Prostate gland (tissue), 2 donors: Measurements from ENCODE around the gene CEP68.

Experiments used
- CTCF ChIP-seq, 4 experiments: fragments of 200-600 bp in 2 of 4; fragments of 450-650 bp in 2 of 4; sonication (generic) in 2 of 4; IDR thresholded peaks; 1 replicate in 3 of 4; 2 replicates in 1 of 4; pipeline ENCODE4 v1.5.1; 2016 to 2019; ENCODE audit warnings: antibody characterized with exemption in 4 of 4, mild to moderate bottlenecking in 2 of 4, moderate library complexity in 2 of 4
- POLR2A ChIP-seq: fragments of 450-650 bp; IDR thresholded peaks from one replicate; pipeline ENCODE4 v1.6.1; 2016; ENCODE audit warnings: antibody characterized with exemption, mild to moderate bottlenecking

- TF ChIP-seq CTCF (IDR thresholded peaks at IDR 0.05) (no peak), POLR2A (no peak)
These were observed 37.0 kb downstream of the CEP68 start for GRCh38 chr2:65093211-65093610.
